Heart left ventricle (tissue), 13 donors: ENCODE data around the gene MEX3A.

Experiments
- POLR2A ChIP-seq, 2 donors: fragments of 450-650 bp; IDR thresholded peaks; one replicate each; pipeline ENCODE4 v1.6.1; 2017; ENCODE audit warnings: antibody characterized with exemption in 2 of 2, mild to moderate bottlenecking in 2 of 2, moderate library complexity in 2 of 2
- TF ChIP-seq, protein P1 (sequence below), 12 donors: fragments of 200-600 bp; sonication (generic) in 4 of 12; IDR thresholded peaks; one replicate each; pipeline versions ENCODE4 v1.5.0 to v1.8.0; 2018 to 2022; ENCODE audit warnings: antibody characterized with exemption in 12 of 12, mild to moderate bottlenecking in 5 of 12
- donor health status: ischemic (EF 13 %, LVEDD 7.1; RV severe dilation, severe dysfunction).
- donor health status: DM: no; HTN: yes; CAD: no.
- donor health status: DM: no; HTN: no; CAD: no.
- donor health status: ischemic (EF 25% LVEDD 6.9; RV normal size, moderate dysfunction).
- donor health status: ischemic (EF 25% LVEDD 5.7; RV mildly dilated, moderate dysfunction).
- donor health status: ischemic (EF 35%, LVEDD 5.7; RV mildly dilated, moderate dysfunction).
- donor health status: nonischemic (EF 11% LVEDD 7.7; RV severe dilation, severe dysfunction).
- donor health status: DM: yes; HTN: yes; CAD: no.
- donor health status: PGD.
- donor health status: ischemic (EF 29% LVEDD 5.4; RV normal size, mild dysfunction).
- donor health status: nonischemic (EF 23%, LVEDD 6.1; RV moderate dilation, normal function).

DNA sequence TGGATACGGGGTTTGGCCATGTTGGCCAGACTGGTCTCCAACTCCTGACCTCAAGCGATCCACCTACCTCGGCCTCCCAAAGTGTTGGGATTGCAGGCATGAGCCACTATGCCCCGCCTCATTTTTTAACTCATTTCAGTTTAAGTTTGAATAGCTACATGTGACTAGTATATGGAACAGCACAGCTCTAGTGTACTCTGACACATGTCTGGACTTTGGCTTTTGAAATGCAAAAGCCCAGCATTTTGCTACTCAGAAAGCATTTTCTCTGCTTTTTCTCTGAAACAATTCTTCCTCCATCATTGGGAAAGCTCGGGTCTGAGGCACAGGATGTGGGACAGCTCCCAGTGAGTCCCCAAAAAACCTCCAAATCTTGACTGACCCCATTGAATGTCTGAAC lies 57.5 kb downstream of the MEX3A start:
- TF ChIP-seq, protein P1, sequence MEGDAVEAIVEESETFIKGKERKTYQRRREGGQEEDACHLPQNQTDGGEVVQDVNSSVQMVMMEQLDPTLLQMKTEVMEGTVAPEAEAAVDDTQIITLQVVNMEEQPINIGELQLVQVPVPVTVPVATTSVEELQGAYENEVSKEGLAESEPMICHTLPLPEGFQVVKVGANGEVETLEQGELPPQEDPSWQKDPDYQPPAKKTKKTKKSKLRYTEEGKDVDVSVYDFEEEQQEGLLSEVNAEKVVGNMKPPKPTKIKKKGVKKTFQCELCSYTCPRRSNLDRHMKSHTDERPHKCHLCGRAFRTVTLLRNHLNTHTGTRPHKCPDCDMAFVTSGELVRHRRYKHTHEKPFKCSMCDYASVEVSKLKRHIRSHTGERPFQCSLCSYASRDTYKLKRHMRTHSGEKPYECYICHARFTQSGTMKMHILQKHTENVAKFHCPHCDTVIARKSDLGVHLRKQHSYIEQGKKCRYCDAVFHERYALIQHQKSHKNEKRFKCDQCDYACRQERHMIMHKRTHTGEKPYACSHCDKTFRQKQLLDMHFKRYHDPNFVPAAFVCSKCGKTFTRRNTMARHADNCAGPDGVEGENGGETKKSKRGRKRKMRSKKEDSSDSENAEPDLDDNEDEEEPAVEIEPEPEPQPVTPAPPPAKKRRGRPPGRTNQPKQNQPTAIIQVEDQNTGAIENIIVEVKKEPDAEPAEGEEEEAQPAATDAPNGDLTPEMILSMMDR (IDR thresholded peaks at IDR 0.05): no peak
- no peak for TF ChIP-seq POLR2A (IDR thresholded peaks at IDR 0.05)
